COR-L47 (cell line): Measurements from ENCODE around the gene CDK10.

Experiments used
- DNase-seq: peaks from one replicate; lab custom pipeline; 2025; lab: John Stamatoyannopoulos, UW

Gene CDK10

DNA sequence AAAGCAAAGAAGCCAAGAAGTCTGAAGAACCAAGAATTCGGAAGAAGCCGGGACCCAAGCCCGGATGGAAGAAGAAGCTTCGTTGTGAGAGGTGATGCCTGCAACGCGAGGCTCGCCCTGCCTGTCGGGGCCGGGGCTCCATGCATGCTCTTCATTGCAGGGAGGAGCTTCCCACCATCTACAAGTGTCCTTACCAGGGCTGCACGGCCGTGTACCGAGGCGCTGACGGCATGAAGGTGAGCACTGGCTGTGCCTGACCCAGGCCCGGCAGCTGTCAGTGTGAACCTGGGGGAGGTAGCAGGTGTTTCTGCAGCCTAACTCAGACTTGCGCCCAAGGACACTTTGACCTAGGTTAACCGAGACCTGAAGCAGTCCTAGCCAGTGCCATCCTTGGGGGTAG, 46.8 kb downstream of the CDK10 start:
- no peak for DNase-seq

DNA sequence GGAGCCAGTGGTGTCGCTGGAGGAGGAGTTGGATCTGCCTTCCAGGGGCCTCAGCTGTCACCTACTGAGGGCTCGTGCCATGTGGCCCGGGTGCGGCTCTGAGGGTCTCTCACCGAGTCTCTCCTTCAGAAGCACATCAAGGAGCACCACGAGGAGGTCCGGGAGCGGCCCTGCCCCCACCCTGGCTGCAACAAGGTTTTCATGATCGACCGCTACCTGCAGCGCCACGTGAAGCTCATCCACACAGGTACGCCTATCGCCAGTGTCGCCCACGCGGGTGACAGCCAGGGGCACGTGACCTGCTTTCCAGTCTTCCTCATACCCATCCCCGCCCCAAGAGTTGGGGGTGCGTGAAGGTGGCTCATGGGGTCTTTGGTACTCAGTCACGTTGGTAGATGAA, 47.3 kb downstream of the CDK10 start:
- no peak for DNase-seq

DNA sequence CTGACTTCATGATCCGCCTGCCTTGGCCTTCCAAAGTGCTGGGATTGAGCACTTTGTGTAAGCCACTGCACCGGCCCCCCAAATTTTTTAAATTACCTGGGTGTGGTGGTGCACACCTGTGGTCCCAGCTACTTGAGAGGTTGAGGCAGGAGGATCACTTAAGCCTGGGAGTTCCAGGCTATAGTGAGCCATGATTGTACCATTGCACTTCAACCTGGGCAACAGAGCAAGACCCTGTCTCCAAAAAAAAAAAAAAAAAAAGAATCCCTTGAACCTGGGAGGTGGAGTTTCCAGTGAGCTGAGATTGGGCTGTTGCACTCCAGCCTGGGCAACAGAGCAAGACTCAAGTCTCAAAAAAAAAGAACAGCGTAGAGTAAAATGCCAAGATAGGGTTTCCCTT, 50.1 kb downstream of the CDK10 start:
- DNase-seq, result no peak

DNA sequence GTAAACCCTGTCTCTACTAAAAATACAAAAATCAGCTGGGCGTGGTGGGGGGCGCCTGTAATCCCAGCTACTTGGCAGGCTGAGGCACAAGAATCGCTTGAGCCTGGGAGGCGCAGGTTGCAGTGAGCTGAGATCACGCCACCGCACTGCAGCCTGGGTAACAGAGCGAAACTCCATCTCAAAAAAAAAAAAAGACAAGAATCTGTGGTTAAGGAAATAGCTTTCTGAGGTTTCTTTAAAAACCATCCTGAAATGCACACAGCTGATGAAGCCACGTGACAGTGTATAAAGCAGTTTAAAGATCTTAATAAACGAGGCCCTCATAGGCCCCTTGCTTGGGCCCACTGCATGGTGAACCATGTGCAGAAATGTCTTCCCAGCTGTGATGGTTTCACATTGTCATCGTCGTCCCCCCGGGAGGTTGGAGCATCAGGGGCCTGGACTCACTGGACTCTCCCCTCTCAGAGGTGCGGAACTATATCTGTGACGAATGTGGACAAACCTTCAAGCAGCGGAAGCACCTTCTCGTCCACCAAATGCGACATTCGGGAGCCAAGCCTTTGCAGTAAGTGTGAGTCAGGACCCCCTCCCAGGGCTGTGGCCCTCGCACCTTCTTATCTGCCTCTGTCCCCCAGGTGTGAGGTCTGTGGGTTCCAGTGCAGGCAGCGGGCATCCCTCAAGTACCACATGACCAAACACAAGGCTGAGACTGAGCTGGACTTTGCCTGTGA, 51.0 kb downstream of the CDK10 start:
- DNase-seq, result no peak

DNA sequence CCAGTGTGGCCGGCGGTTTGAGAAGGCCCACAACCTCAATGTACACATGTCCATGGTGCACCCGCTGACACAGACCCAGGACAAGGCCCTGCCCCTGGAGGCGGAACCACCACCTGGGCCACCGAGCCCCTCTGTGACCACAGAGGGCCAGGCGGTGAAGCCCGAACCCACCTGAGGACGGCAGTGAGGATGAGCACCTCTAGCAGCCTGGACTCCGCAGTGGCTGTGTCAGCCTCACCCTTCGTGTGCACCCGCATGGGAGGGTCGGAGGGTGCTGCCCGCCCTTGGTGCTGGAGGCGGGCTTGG, 51.5 kb downstream of the CDK10 start:
- no peak for DNase-seq

DNA sequence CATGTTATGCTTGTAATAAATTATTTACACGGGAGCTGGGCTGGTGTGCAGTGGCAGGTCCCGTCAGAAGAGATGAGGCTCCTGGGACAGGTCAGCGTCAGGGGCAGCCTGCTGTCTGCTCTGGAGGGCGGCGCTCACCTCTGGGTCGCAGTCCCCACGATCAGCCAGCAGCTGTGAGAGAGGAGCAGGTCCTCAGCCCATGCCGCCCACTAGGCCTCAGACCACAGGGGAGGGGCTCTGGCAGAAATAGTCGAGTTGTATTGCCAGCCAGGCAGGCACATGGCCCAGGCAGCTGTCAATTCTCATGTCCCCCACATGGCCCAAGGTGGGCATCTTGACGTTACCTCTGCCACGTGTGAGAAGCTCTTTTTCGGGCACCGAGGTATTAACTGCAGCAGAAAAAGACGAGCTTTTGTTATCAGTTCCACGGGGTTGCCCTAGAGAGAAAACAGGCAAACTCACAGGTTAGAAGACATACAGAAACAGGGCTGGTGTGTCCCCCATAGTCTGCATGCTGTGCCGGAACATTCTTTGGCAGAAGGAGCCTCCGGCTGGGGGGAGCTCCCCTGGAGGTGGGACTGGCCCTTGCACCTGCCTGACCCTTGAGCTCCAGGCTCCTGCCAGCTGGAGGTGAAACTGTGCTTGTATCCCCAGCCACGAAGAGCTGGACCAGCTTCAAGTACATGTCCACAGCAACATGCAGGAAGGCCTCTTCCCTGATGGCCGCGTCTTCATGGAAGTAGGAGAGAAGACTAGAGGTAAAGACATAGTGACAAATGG, 52.2 kb downstream of the CDK10 start:
- DNase-seq, result no peak

DNA sequence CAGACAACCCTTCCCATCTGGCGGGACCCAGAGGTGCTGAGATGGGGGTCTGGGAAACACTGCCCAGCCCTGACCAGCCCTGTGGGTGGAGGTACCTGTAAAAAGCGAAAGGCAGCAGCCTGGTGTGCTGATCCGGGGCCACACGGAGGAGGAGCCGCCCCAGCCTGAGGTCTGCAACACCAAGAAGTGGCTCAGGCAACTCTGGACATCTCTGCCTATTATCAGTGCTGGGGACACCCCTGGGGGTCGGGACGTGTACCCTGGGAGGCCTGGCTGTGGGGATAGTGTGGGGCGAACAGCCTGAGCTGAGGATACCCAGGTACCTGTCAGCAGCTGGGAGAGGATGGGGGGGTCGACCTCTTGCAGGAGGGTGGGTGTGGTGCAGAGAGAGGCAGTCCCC, 52.9 kb downstream of the CDK10 start:
- no peak for DNase-seq

DNA sequence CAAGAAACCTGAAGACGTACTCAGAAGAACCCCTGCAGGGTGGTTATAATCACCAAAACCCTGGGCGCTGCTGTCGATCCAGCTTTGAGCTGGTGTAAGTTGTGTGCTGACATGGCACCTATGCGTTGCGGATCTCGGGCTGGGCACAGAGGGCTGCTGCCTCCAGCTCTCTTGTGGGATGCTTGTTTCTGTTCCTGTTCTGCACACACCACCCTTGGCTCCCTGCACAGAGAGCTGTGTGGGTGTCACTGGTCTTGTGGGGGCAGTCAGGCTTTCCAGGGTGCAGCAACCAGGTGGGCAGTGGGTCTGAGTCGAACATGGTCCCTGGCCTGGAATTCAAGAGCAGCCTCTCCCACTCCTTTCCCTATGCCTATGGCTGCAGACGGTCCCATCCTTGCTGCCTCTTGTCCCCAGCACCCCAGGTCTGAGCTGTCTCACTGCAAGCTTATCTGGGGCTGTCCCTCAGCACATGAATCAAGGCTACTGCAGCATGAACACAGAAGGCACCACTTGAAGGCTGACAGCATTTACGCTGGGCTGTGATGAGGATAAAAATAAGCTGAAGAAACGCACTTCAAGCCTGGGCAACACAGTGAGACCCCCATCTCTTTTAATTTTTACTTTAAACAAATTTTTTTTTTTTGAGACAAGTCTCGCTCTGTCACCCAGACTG, 55.0 kb downstream of the CDK10 start:
- DNase-seq, result no peak

DNA sequence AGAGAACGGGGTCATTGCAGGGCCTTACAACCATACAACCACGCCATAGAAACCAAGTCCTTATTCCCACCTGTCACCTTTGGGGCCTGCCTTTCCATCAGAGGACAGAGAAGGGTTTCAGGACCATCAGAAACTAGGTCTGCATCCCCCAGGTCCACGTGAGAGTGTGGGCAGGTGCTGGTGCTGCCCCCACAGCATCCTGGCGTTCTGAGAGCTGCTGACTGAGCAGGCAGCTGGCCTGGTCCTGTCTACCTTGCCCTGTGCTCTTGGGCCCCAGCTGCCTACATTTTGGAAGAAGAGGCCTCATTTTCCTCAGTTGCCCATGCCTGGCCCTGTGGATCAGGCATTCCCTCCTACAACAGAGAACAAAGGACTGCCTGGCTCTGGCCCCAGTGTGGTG, 56.5 kb downstream of the CDK10 start:
- DNase-seq, result no peak

DNA sequence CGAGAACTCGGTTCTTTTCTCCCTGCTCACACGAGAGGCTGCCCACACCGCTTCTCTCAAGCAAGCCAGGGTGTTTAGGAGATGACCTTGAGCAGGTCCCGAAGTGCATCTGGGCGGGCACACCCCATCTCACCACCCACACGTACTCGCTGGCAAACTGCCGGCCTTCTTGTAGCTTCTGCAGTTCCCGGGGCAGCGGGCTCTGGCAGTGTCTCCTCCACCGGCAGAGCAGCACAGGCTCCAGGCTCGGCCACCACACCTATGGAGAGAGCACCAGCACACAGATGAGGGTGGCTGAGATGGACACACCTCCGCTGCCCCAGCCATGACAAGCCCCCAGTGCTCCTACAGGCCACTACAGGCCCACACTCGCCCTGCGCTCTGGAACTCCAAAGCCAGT, 58.3 kb downstream of the CDK10 start:
- DNase-seq, result no peak
